Measurements from ENCODE around the gene RHBDD2. TPM values are rescaled to one million over a fixed set of nuclear protein-coding genes. Genes with fewer than 3 reads are reported as not detected.

Gene RHBDD2
- total RNA-seq, 1 donor from 2014 or later = 15.4 TPM

DNA sequence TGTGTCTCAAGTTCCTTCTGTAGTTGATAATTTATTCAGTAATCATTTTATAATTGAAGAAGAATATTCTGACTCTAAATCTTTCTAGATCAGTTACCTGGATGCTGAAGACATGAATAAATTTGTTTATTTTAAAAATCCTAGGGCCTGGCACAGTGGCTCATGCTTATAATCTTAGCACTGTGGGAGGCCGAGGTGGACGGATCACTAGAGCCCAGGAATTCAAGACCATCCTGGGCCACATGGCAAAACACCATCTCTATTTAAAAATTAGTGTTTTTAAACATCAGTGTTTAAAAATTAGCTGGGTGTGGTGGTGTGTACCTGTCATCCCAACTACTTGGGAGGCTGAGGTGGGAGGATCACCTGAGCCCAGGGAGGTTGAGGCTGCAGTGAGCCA is 45.4 kb downstream of the RHBDD2 start:
- H3K4me3 Mint-ChIP-seq = no peak overlapping the region
- Histone ChIP-seq H3F3A (ENCODE audit: low read depth) (no peaks in the 10 kb centered on the region), H3K36me3 (no peaks in the 10 kb centered on the region), H2AFZ (replicated peaks) (no peak overlapping the region), H4K20me1 (ENCODE audit: low read depth) (peaks cover 37% of the 10 kb centered on the region), H3K9ac (no peak overlapping the region), H3K27ac (no peak overlapping the region), H3K4me1 (no peaks in the 10 kb centered on the region), H3K4me2 (no peak overlapping the region), H3K4me3 (no peak overlapping the region), H3K79me2 (ENCODE audit: low read depth) (peaks cover 80% of the 10 kb centered on the region), H3K9me3 (ENCODE audit: low read depth) (no peaks in the 10 kb centered on the region), H3K27me3 (no peaks in the 10 kb centered on the region)
- TF ChIP-seq EZH2 (IDR thresholded peaks at IDR 0.05) (no peak), EZH2phosphoT487 (IDR thresholded peaks at IDR 0.05) (no peak)
- TF ChIP-seq, protein P1, sequence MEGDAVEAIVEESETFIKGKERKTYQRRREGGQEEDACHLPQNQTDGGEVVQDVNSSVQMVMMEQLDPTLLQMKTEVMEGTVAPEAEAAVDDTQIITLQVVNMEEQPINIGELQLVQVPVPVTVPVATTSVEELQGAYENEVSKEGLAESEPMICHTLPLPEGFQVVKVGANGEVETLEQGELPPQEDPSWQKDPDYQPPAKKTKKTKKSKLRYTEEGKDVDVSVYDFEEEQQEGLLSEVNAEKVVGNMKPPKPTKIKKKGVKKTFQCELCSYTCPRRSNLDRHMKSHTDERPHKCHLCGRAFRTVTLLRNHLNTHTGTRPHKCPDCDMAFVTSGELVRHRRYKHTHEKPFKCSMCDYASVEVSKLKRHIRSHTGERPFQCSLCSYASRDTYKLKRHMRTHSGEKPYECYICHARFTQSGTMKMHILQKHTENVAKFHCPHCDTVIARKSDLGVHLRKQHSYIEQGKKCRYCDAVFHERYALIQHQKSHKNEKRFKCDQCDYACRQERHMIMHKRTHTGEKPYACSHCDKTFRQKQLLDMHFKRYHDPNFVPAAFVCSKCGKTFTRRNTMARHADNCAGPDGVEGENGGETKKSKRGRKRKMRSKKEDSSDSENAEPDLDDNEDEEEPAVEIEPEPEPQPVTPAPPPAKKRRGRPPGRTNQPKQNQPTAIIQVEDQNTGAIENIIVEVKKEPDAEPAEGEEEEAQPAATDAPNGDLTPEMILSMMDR (IDR thresholded peaks at IDR 0.05) = no peak
- peaks cover 9% of the 10 kb centered on the region for H3K4me1 Mint-ChIP-seq
- no peaks in the 10 kb centered on the region for H3K9me3 Mint-ChIP-seq
- no peak for DNase-seq (ENCODE audit: low spot score)
- H3K27me3 Mint-ChIP-seq (ENCODE audit: insufficient read depth, low read depth) = peaks cover 9% of the 10 kb centered on the region
- no peak overlapping the region for H3K27ac Mint-ChIP-seq
- H3K36me3 Mint-ChIP-seq = peaks cover 35% of the 10 kb centered on the region

DNA sequence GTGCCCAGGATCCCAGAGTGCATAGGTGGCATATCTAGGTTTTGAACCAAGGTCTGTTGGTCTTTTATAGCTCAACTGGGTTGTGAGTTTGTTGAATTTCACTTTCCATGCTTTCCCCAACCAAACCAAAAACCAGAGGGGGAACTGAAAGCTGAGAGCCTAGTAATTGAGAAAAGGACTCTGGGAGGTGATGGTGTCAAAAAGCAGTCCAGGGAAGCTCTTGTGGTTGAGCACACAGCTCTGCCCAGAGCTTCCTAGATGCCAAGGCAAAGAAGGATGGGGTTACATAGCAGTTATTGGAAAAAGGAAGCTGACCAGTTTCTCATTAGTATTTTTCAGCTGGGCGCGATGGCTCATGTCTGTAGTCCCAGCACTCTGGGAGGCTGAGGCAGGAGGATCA is 46.1 kb downstream of the RHBDD2 start:
- Mint-ChIP-seq H3K9me3 (no peaks in the 10 kb centered on the region), H3K27ac (no peak overlapping the region), H3K27me3 (ENCODE audit: insufficient read depth, low read depth) (peaks cover 12% of the 10 kb centered on the region), H3K4me3 (no peak overlapping the region), H3K4me1 (peaks cover 5% of the 10 kb centered on the region), H3K36me3 (peaks cover 37% of the 10 kb centered on the region)
- no peak overlapping the region for H3K9ac ChIP-seq
- H3K79me2 ChIP-seq (ENCODE audit: low read depth) = peaks cover 80% of the 10 kb centered on the region
- DNase-seq (ENCODE audit: low spot score) = no peak
- H3K27me3 ChIP-seq = no peaks in the 10 kb centered on the region
- H3F3A ChIP-seq (ENCODE audit: low read depth) = no peaks in the 10 kb centered on the region
- H2AFZ ChIP-seq (replicated peaks) = no peak overlapping the region
- peaks cover 32% of the 10 kb centered on the region for H4K20me1 ChIP-seq (ENCODE audit: low read depth)
- H3K36me3 ChIP-seq = no peaks in the 10 kb centered on the region
- TF ChIP-seq, protein P1 (IDR thresholded peaks at IDR 0.05) = no peak
- TF ChIP-seq EZH2 (IDR thresholded peaks at IDR 0.05) (no peak), EZH2phosphoT487 (IDR thresholded peaks at IDR 0.05) (no peak)
- H3K4me1 ChIP-seq = no peaks in the 10 kb centered on the region
- no peak overlapping the region for H3K4me2 ChIP-seq
- no peaks in the 10 kb centered on the region for H3K9me3 ChIP-seq (ENCODE audit: low read depth)
- no peak overlapping the region for H3K4me3 ChIP-seq
- H3K27ac ChIP-seq = no peak overlapping the region

DNA sequence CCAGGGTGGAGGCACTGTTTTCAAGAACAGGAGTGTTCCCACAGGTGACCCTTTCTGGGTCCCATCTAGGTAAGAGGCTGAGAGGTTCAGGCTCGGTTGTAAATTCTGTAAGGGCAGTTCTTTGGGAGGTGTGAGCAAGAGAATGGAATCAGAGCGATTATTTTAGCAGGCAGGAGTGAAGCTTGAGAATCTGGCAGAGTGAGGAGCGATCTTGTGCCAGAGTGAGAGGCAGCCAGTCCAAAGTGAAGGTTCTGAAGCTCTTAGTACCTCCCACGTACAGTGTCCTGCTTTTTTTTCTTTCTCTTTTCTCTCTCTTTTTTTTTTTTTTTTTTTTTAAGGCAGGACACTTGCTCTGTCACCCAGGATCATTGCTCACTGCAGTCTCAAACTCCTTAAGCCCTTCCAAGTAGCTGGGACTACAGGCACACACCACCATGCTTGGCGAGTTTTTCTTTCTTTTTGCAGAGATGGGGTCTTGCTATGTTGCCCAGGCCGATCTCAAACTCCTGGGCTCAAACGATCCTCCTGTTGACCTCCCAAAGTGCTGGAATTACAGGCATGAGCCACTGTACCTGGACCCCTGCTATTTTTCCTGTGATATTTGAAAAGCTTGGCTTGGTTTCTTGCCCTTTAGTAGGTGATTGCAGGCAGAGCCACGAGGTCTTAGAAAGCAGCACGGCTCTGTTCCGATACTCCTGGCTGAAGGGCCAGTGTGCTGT is 47.0 kb downstream of the RHBDD2 start:
- no peaks in the 10 kb centered on the region for H3K27me3 ChIP-seq
- Mint-ChIP-seq H3K27ac (no peak overlapping the region), H3K4me3 (no peak overlapping the region), H3K9me3 (peaks cover under 1% of the 10 kb centered on the region), H3K27me3 (ENCODE audit: insufficient read depth, low read depth) (peaks cover 11% of the 10 kb centered on the region), H3K4me1 (peaks cover 5% of the 10 kb centered on the region), H3K36me3 (peaks cover 39% of the 10 kb centered on the region)
- no peak overlapping the region for H3K4me2 ChIP-seq
- H4K20me1 ChIP-seq (ENCODE audit: low read depth) = peaks cover 23% of the 10 kb centered on the region
- no peaks in the 10 kb centered on the region for H3F3A ChIP-seq (ENCODE audit: low read depth)
- H3K79me2 ChIP-seq (ENCODE audit: low read depth) = peaks cover 80% of the 10 kb centered on the region
- no peak overlapping the region for H3K27ac ChIP-seq
- TF ChIP-seq EZH2phosphoT487 (IDR thresholded peaks at IDR 0.05) (no peak), EZH2 (IDR thresholded peaks at IDR 0.05) (no peak)
- TF ChIP-seq, protein P1 (IDR thresholded peaks at IDR 0.05) = no peak
- no peak overlapping the region for H3K4me3 ChIP-seq
- H3K9me3 ChIP-seq (ENCODE audit: low read depth) = no peaks in the 10 kb centered on the region
- DNase-seq (ENCODE audit: low spot score) = no peak
- no peak overlapping the region for H2AFZ ChIP-seq (replicated peaks)
- H3K4me1 ChIP-seq = no peaks in the 10 kb centered on the region
- no peak overlapping the region for H3K9ac ChIP-seq
- no peaks in the 10 kb centered on the region for H3K36me3 ChIP-seq

Data from neural progenitor cell (in vitro differentiated cells).